Measurements from ENCODE around the gene GSK3A. TPM values are rescaled to one million over a fixed set of nuclear protein-coding genes. Genes with fewer than 3 reads are reported as not detected.

Gene GSK3A
- total RNA-seq, 1 donor from 2014 or later, result 54.4 TPM

DNA sequence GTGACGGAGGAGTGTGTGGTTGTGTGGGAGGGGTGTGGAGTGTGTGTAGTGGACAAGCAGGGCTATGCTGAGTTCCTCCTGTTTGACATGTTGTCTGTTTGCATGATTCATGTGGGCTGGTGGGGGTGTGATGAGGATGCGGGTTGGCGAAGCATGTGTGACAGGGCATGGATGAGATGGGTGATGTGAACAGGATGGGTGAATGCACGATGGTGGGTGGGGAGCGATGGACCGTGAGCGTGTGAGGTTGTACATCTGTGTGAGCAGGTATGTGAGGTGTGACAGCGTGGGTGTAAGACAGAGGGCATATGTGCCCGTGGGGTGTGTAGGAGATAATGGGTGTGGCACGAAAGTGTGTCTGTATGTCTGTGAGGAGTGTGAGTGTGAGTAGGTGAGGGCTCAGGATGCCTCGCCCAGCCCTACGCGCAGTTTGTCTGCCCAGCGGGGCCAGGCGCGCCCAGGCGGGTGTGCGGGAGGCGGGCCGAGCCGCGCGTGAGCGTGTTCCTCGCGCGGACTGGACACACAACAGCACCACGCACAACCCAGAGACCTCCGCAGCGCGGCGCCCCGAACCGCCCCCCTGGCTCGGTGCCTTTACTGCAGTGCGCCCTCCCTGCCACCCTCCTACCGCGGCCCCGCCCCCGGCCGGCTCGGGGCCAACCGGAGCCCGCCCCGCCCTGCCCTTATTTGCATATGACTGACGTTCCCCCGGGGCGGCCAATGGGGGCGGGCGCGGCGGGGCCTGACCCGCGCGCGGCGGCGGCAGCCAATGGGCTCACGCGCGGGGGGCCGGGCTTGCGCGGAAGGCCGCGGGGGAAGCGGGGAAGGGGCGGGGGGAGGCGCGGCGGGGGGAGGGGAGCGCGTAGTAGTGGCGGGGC is 41.0 kb upstream of the GSK3A start:
- Mint-ChIP-seq H3K4me1 (ENCODE audit: unreplicated experiment) (peaks cover 38% of the 10 kb centered on the region), H3K4me3 (ENCODE audit: unreplicated experiment) (no peak overlapping the region), H3K9me3 (ENCODE audit: unreplicated experiment) (no peaks in the 10 kb centered on the region), H3K27ac (ENCODE audit: unreplicated experiment) (no peak overlapping the region), H3K27me3 (ENCODE audit: unreplicated experiment) (peaks cover 15% of the 10 kb centered on the region), H3K36me3 (ENCODE audit: low read depth, unreplicated experiment) (peaks cover 15% of the 10 kb centered on the region)
- TF ChIP-seq, protein P1, sequence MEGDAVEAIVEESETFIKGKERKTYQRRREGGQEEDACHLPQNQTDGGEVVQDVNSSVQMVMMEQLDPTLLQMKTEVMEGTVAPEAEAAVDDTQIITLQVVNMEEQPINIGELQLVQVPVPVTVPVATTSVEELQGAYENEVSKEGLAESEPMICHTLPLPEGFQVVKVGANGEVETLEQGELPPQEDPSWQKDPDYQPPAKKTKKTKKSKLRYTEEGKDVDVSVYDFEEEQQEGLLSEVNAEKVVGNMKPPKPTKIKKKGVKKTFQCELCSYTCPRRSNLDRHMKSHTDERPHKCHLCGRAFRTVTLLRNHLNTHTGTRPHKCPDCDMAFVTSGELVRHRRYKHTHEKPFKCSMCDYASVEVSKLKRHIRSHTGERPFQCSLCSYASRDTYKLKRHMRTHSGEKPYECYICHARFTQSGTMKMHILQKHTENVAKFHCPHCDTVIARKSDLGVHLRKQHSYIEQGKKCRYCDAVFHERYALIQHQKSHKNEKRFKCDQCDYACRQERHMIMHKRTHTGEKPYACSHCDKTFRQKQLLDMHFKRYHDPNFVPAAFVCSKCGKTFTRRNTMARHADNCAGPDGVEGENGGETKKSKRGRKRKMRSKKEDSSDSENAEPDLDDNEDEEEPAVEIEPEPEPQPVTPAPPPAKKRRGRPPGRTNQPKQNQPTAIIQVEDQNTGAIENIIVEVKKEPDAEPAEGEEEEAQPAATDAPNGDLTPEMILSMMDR (IDR thresholded peaks at IDR 0.05; ENCODE audit: unreplicated experiment), result no peak
- DNase-seq (ENCODE audit: low spot score), result peak; percentile 97

DNA sequence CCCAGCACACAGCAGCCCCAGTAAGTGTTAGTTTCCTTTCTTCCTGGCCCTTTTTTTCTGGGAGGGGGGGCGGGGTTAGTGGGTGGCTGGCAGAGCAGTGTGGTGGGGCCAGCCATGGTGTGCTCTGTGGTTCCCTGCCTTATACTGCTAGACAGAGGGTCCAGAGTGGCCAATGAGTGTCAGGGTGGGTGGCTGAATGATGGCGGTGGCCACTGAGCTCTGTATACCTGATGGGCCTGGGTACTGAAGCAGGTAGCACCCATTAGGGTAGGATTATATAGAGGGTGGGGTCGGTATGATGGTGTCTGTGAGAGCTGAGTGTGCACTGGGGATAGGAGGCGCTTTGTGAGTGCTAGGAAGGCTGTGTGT is 40.4 kb upstream of the GSK3A start:
- H3K9me3 Mint-ChIP-seq (ENCODE audit: unreplicated experiment), result no peaks in the 10 kb centered on the region
- no peak overlapping the region for H3K27ac Mint-ChIP-seq (ENCODE audit: unreplicated experiment)
- peaks cover 17% of the 10 kb centered on the region for H3K27me3 Mint-ChIP-seq (ENCODE audit: unreplicated experiment)
- H3K4me3 Mint-ChIP-seq (ENCODE audit: unreplicated experiment), result no peak overlapping the region
- H3K4me1 Mint-ChIP-seq (ENCODE audit: unreplicated experiment), result peaks cover 42% of the 10 kb centered on the region
- no peak for DNase-seq (ENCODE audit: low spot score)
- TF ChIP-seq, protein P1 (IDR thresholded peaks at IDR 0.05; ENCODE audit: unreplicated experiment), result no peak
- H3K36me3 Mint-ChIP-seq (ENCODE audit: low read depth, unreplicated experiment), result peaks cover 12% of the 10 kb centered on the region

DNA sequence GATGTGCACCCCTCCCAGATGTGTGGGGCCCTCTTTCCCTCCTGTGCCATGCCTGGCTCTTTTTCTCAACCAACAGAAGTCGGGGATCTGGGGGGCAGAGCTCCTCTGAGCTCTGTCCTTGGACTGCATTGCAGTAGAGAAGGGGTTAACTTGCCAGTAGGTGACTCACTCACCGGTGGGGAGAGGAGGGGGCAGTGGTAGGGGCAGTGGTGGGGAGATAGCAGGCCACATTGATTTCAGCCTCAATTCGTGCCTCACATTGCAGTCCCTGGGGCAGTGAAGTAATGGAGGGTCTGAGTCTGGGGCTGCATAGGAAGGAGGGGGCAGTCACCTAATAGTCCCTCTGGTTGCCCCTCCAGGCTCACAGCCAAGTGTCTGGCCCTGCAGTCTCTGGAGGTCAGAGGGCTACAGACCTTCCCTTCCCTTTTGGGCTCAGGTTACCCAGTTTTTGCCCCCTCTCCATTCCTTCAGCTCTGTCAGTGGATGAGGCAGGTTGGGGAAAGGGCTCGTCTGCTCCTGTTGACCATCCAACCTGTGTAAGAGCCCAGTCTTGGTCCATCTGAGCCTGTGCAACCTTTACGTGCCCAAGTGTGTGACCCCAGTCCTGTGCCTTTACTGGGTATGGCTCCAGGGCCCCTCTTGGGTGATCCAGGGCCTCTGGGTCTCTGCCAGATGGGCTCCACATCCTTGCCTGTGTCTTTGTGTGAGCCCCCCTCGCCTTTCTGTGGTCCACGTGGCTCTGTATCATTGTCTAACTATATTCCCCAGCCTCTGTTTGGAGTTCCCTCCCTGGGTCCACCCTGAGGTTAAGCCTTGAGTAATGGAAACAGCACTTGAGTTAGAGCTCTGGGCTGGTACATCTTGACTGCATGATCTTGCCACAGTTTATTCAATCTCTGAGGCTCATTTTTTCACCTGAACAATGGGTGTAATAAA is 39.7 kb upstream of the GSK3A start:
- peaks cover 13% of the 10 kb centered on the region for H3K27me3 Mint-ChIP-seq (ENCODE audit: unreplicated experiment)
- no peaks in the 10 kb centered on the region for H3K9me3 Mint-ChIP-seq (ENCODE audit: unreplicated experiment)

DNA sequence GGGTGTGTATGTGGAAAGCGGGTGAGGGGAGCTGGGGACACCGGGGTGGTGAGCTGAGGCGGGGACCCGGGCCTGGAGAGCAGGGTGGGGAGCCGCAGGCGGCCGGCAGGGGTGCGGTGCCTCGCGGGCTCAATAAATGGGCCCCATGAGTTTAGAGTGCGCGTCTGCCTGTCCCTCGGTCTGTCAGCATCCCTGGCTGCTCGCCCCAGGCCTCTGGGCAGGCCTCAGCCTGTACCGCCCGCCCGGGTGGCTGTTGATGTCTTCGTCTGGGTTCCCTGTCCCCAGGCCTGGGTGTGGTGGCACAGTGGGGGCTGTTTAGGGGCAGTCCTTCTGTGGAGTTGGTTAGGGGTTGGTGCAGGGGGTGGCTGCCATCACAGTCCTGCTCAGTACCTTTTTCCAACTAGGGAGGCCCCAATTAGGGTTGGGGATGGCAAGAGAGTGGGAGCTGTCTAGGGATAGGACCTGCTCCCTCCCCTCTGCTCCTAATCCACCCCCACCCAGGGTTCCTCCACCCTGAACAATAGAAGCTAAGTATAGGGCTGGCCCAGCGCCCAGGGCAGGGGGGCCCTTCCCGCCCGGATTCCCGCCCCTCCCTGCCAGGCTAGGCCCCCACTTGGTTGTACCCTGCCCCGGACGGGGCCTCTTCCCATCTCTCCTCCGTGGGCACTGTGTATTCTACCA is 38.9 kb upstream of the GSK3A start:
- Mint-ChIP-seq H3K9me3 (ENCODE audit: unreplicated experiment) (no peaks in the 10 kb centered on the region), H3K27me3 (ENCODE audit: unreplicated experiment) (peaks cover 13% of the 10 kb centered on the region), H3K4me1 (ENCODE audit: unreplicated experiment) (peaks cover 46% of the 10 kb centered on the region), H3K4me3 (ENCODE audit: unreplicated experiment) (peak overlapping the region; percentile 85), H3K27ac (ENCODE audit: unreplicated experiment) (no peak overlapping the region), H3K36me3 (ENCODE audit: low read depth, unreplicated experiment) (peaks cover 14% of the 10 kb centered on the region)
- DNase-seq (ENCODE audit: low spot score), result no peak
- TF ChIP-seq, protein P1 (IDR thresholded peaks at IDR 0.05; ENCODE audit: unreplicated experiment), result no peak

More for the DNA sequence above, 39.7 kb upstream of the GSK3A start:
- TF ChIP-seq, protein P1 (IDR thresholded peaks at IDR 0.05; ENCODE audit: unreplicated experiment), result no peak
- H3K36me3 Mint-ChIP-seq (ENCODE audit: low read depth, unreplicated experiment), result peaks cover 12% of the 10 kb centered on the region
- peaks cover 47% of the 10 kb centered on the region for H3K4me1 Mint-ChIP-seq (ENCODE audit: unreplicated experiment)
- no peak for DNase-seq (ENCODE audit: low spot score)
- H3K27ac Mint-ChIP-seq (ENCODE audit: unreplicated experiment), result peak overlapping the region; percentile 48
- peak overlapping the region; percentile 84 for H3K4me3 Mint-ChIP-seq (ENCODE audit: unreplicated experiment)
